ENCODE data around the gene NAGLU. TPM values are rescaled to one million over a fixed set of nuclear protein-coding genes. Genes with fewer than 3 reads are reported as not detected.

The NAGLU gene
- total and polyA plus RNA-seq, 2 of the 13 experiments (the other 11 are each of a cell fraction or from before 2014, with no cell fraction given), result 28.2 to 40.1 TPM

GRCh38 chr17:42544874-42545283 is 8.8 kb downstream of the NAGLU start (continued):
- TF ChIP-seq ZNF687 (CRISPR knock-in tag; IDR thresholded peaks at IDR 0.05) (no peak), HDAC1 (CRISPR knock-in tag; IDR thresholded peaks at IDR 0.05) (no peak), ZNF768 (CRISPR knock-in tag; IDR thresholded peaks at IDR 0.05) (no peak), KLF6 (CRISPR knock-in tag; IDR thresholded peaks at IDR 0.05) (no peak), KAT8 (CRISPR knock-in tag; IDR thresholded peaks at IDR 0.05) (peak; percentile 51; the same call in 1 of the 2 replicates), MEIS2 (CRISPR knock-in tag; IDR thresholded peaks at IDR 0.05) (no peak), E2F2 (CRISPR knock-in tag; IDR thresholded peaks at IDR 0.05; ENCODE audit: borderline replicate concordance) (0 out of 2 replicates have a peak, but pooled peaks have one; percentile 6), MYC (CRISPR knock-in tag; IDR thresholded peaks at IDR 0.05; ENCODE audit: borderline replicate concordance) (no peak), ZNF781 (CRISPR knock-in tag; IDR thresholded peaks at IDR 0.05; ENCODE audit: borderline replicate concordance, not compliant biosample characterization) (no peak), SALL1 (CRISPR knock-in tag; IDR thresholded peaks at IDR 0.05) (peak; percentile 54), FOXK1 (CRISPR knock-in tag; IDR thresholded peaks at IDR 0.05; ENCODE audit: borderline replicate concordance, low read depth) (no peak), ERF (CRISPR knock-in tag; IDR thresholded peaks at IDR 0.05) (peak; percentile 81), POLR2A (IDR thresholded peaks at IDR 0.05; ENCODE audit: insufficient read depth in 1 of 2, low read depth in 2 of 2, low read length in 2 of 2) (peak in 1 of 2 experiments; percentile 58; a peak in 2 of 4 replicates), NR2F1 (CRISPR knock-in tag; IDR thresholded peaks at IDR 0.05) (peak; percentile 42 to 67; a peak in 3 of 4 replicates), HNRNPK (IDR thresholded peaks at IDR 0.05; ENCODE audit: low read depth, low read length, poor library complexity, severe bottlenecking) (no peak), ZNF17 (CRISPR knock-in tag; IDR thresholded peaks at IDR 0.05) (no peak), NONO (IDR thresholded peaks at IDR 0.05) (no peak), NONO (CRISPR knock-in tag; conservative IDR thresholded peaks at IDR 0.05) (no peak), MXI1 (IDR thresholded peaks at IDR 0.05; ENCODE audit: borderline replicate concordance, low read depth, low read length) (peak; percentile 33; the same call in 1 of the 3 replicates), ZNF788 (CRISPR knock-in tag; IDR thresholded peaks at IDR 0.05; ENCODE audit: borderline replicate concordance) (0 out of 2 replicates have a peak, but pooled peaks have one; percentile 31), RCOR2 (CRISPR knock-in tag; IDR thresholded peaks at IDR 0.05) (no peak), JARID2 (CRISPR knock-in tag; IDR thresholded peaks at IDR 0.05; ENCODE audit: insufficient replicate concordance) (no peak), AGO1 (IDR thresholded peaks at IDR 0.05; ENCODE audit: low read depth, low read length, poor library complexity, severe bottlenecking) (no peak), HOMEZ (CRISPR knock-in tag; IDR thresholded peaks at IDR 0.05; ENCODE audit: low read depth) (no peak), ZNF703 (CRISPR knock-in tag; IDR thresholded peaks at IDR 0.05; ENCODE audit: borderline replicate concordance) (no peak), RXRB (CRISPR knock-in tag; IDR thresholded peaks at IDR 0.05; ENCODE audit: borderline replicate concordance) (peak; percentile 61; the same call in 1 of the 2 replicates)

Data from HepG2 (cell line).